HG03558 (cell line): ENCODE measurements around the gene KRT36.

Experiments
- ATAC-seq: cut with Tn5 transposase; IDR thresholded peaks from one replicate; pipeline ENCODE4 v1.9.1; 2021; ENCODE audit warnings: moderate number of reproducible peaks; ENCODE audit not compliant: unreplicated experiment; ENCODE audit errors: extremely low read depth

The KRT36 gene

DNA sequence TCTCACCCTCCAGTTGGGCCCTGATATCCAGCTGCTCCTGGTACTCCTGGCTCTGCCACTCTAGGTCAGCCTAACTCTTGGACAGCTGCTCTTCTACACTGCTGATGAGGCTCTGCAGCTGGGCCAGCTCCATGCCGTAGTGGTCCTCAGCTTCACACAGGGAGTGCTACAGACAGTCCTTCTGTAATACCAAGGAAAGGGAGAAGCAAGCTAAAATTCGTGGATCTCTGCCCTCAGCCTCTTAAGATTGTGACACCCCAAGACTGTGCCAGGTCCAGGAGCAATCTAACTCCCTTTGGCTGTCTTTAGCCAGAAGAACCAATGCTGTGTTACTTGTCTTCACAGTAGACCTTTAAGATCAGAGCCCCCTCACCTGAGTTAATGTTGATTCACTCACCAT lies 41.2 kb downstream of the KRT36 start:
- ATAC-seq = no peak

DNA sequence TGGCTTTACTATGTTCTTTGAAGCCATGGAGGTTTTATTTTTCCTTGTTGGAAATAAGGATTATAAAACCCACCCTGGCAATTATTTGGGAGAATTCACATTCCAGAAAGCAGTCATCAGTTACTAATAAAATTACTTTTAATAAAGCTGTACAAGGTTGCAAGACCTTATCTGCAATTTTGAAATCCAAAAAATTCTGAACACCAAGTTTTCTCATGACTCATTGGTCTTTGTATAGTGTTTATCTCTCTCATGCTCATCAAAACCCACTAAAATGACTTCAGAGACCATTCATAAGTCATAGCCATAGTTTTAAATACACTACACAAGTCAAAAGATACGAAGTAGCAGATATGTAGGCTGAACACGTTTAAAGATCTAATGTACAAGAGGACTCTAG lies 42.9 kb downstream of the KRT36 start:
- ATAC-seq = no peak

DNA sequence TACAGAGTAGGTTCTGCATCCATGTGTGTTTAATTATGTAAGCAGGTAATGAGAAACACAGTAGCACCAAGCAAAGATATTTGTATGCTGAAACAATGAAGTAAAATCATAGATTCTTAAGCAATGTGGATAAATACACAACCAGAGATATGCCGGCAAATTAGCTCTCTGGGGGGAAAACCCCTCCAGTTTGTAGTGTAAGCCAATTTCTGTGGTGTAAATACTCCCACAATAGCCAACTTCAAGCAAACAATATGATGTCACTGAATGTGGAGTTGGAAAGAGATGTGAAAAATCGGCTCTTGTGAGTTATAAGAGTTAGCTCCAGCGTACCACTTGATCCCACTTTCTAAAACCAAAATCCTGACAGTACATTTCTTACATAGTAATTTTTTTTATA lies 45.1 kb downstream of the KRT36 start:
- ATAC-seq = no peak

DNA sequence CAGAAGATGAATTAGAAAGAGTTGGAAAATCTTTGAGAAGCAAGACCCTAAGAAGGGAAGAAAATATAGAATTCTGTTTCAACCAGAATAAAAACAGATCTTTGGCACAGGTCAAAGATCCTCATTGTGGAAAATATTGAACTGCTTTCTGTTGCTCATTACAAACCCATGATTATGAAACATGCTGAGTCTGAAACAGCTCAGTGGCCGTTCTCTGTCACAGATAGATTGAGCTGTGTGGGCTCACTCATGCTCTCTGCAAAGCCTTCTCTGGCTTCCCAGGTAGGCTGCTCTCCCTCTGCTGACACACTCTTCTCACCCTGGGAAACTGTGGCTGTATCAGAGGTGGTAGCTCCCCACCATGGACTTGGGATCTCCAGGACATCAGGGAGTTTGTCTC lies 45.5 kb downstream of the KRT36 start:
- no peak for ATAC-seq

DNA sequence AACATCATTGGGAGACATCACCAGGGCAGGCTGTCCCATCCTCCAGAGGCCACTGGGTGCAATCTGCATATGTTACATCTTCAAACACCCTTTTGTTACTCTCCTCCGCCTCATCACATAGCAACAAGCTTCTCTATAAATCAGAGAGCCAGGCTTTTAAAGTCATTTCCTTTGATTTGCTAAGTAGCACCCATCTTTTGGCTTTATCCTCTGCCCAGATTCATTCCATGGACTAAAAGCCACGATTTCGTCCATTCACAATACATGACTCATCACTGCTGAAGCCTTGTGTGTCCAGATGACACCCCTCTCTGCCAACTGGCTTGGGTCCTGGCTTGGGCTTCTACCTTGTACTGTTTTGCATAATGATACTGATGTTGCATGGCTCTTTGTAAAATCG lies 47.0 kb downstream of the KRT36 start:
- ATAC-seq = no peak

DNA sequence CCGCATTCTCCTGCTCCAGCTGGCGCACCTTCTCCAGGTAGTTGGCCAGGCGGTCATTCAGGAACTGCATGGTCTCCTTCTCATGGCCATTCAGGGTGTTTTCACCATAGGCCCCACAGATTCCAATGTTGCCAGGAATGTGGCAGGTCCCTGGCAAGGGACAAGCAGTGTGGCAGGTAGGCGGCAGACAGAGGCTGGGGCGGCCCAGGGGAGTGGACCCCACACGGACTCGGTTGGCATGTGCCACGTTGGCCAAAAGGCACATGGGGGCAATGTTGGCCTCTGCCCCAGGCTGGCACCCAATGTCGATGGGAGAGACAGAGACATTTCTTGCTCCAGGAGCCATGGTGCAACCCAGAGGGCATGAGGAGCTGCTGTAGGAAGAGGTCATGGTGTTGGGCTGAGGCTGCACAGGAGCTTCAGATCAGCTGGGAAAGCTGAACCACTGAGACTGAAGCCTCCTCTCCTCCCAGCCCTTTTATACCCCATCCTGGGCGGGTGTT lies 49.1 kb downstream of the KRT36 start, which contains the start of gene KRT38:
Gene KRT38 (minus strand): TSS at position 453 of the 503 bp plus-strand sequence. CDS start 62 bp downstream, at position 391.
- ATAC-seq = no peak

DNA sequence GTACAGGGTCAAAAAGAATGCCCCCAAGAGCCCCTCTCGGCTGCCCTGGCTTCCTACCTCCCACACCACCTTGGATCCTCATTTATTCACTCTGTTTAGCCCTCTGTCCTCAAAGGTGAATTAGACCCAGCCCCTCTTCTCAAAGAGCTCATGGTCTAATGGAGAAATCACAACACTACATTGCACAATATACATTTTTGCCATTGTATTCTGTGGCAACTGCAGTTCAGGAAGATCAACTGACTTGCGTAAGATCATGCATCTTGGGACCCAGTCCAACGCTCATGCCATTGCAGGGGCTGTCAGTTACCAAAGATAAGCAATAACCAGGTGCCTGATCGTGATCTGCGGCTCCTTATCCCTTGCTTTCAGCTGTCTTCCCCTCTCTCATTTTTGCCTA lies 50.3 kb downstream of the KRT36 start:
- ATAC-seq = no peak

DNA sequence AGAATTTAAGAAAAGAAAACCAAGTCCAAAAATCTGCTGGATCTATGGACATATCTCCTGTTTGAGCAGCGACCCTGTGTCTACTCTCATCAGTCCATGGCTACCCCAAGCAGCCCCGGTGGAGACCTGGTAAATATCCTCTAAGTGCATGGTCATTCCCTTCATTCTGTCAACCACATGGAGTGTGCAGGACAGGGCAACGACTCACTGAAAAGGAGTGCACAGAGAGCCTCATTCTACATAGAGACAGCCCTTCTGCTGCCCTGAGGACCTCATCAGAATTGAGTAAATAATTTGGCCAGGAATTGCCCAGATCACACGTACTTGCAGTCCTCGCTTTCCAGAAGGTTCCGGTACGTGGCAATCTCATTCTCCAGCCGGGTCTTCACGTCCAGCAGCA lies 51.9 kb downstream of the KRT36 start:
- ATAC-seq = no peak

DNA sequence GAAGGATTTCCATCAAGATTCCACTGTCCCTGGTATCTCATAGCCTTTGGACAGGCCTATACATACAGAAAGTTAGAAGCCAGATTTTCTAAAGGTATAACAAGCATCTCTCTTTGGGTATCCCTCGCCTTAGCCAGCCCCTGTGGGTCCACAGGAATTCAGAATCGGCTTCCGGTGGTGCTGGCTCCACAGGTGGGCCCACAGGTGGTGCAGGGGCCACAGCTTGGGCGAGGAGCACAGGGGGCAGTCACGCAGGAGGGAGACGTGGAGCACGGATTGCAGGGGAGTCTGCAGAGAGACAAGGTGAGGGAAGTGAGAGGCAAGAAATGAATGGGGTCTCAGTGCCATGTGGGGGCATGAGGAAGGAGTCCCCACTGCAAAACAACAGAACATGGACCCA lies 52.5 kb downstream of the KRT36 start:
- ATAC-seq = no peak
